Heart left ventricle (tissue), 13 donors: ENCODE data around the gene LDAH.

ENCODE experiments used
- POLR2A ChIP-seq, 2 donors: fragments of 450-650 bp; IDR thresholded peaks; one replicate each; pipeline ENCODE4 v1.6.1; 2017; ENCODE audit warnings: antibody characterized with exemption in 2 of 2, mild to moderate bottlenecking in 2 of 2, moderate library complexity in 2 of 2
- TF ChIP-seq, protein P1 (sequence below), 12 donors: fragments of 200-600 bp; sonication (generic) in 4 of 12; IDR thresholded peaks; one replicate each; pipeline versions ENCODE4 v1.5.0 to v1.8.0; 2018 to 2022; ENCODE audit warnings: antibody characterized with exemption in 12 of 12, mild to moderate bottlenecking in 5 of 12
- donor health status: ischemic (EF 13 %, LVEDD 7.1; RV severe dilation, severe dysfunction).
- donor health status: DM: no; HTN: yes; CAD: no.
- donor health status: DM: no; HTN: no; CAD: no.
- donor health status: ischemic (EF 25% LVEDD 6.9; RV normal size, moderate dysfunction).
- donor health status: ischemic (EF 25% LVEDD 5.7; RV mildly dilated, moderate dysfunction).
- donor health status: ischemic (EF 35%, LVEDD 5.7; RV mildly dilated, moderate dysfunction).
- donor health status: nonischemic (EF 11% LVEDD 7.7; RV severe dilation, severe dysfunction).
- donor health status: DM: yes; HTN: yes; CAD: no.
- donor health status: PGD.
- donor health status: ischemic (EF 29% LVEDD 5.4; RV normal size, mild dysfunction).
- donor health status: nonischemic (EF 23%, LVEDD 6.1; RV moderate dilation, normal function).

DNA sequence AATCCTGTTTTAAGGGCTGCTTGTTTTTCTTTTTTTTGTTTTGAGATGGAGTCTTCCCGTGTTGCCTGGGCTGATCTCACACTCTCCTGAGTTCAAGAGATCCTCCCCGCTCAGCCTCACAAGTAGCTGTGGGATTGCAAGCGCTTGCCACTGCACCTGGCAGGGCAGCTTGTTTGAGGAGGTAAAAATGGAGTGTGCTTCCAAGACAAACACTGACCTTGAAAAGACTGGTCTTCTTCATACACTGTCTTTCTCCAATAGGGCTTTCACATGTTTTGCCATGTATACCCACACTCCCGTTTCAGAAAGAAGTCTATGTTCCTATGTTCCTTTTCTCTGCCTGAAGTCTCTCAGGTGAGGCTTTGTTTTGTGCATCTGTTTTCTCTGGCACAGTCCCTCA, 32.6 kb upstream of the LDAH start:
- TF ChIP-seq, protein P1, sequence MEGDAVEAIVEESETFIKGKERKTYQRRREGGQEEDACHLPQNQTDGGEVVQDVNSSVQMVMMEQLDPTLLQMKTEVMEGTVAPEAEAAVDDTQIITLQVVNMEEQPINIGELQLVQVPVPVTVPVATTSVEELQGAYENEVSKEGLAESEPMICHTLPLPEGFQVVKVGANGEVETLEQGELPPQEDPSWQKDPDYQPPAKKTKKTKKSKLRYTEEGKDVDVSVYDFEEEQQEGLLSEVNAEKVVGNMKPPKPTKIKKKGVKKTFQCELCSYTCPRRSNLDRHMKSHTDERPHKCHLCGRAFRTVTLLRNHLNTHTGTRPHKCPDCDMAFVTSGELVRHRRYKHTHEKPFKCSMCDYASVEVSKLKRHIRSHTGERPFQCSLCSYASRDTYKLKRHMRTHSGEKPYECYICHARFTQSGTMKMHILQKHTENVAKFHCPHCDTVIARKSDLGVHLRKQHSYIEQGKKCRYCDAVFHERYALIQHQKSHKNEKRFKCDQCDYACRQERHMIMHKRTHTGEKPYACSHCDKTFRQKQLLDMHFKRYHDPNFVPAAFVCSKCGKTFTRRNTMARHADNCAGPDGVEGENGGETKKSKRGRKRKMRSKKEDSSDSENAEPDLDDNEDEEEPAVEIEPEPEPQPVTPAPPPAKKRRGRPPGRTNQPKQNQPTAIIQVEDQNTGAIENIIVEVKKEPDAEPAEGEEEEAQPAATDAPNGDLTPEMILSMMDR (IDR thresholded peaks at IDR 0.05): no peak
- TF ChIP-seq POLR2A (IDR thresholded peaks at IDR 0.05): no peak
